Skin epidermis (tissue), 12 donors: ENCODE measurements around the gene MAPT.

ENCODE experiments used
- H3K27ac ChIP-seq, 21 experiments: fragments of 200-600 bp; sonication (generic) in 11 of 21; one replicate each; pipeline ENCODE4 v1.5.0; 2020; ENCODE audit warnings: mild to moderate bottlenecking in 3 of 21, inconsistent platforms in 2 of 21, moderate library complexity in 2 of 21
- H3K4me3 ChIP-seq, 7 experiments: fragments of 200-600 bp; sonication (generic) in 2 of 7; one replicate each; pipeline ENCODE4 v1.5.0; 2020; ENCODE audit warnings: inconsistent platforms in 2 of 7, mild to moderate bottlenecking in 2 of 7, moderate library complexity in 1 of 7

The MAPT gene

DNA sequence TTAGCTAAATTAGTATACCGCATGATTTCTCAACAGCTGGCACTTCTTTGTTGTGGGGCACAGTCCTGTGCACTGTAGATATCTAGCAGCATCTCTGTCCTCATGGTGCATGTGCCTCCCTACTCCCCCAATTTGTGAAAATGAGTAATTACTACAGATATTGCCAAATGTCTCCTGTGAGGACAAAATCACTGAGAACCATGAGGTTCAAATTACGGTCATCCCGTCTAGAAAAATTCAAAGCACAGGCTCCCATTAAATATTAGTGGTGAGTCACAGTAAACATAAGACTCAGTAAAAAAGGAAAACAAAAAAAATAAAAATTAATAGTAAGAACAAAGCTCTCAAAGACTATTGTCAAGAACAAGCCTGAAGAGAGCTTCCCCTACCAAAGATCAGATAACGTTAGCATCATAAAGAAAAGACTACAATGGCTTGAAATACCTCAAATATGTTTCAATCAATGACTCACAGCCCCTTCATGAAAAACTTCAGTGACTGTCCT lies 162.5 kb downstream of the MAPT start:
- Histone ChIP-seq H3K27ac (no peak overlapping the region), H3K4me3 (no peak overlapping the region)

DNA sequence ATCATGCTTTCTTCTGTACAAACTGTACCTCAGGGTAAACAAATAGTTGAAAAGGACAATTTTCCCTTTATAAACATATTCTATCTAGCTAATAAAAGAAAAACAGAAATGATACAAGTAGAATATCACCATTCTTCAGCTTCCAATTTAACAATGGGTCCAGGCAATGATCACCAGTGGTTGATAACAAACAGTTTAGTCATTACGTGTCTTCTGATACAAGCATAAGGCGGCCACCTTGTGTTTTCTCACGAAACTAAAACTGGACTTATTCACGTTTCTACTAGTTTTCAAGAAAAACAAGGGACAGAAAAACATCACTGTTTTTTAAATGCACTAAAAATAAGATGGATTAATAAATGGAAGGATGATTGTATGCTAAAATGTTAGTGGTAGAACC lies 163.0 kb downstream of the MAPT start:
- H3K27ac ChIP-seq = no peak overlapping the region
- H3K4me3 ChIP-seq = no peak overlapping the region

DNA sequence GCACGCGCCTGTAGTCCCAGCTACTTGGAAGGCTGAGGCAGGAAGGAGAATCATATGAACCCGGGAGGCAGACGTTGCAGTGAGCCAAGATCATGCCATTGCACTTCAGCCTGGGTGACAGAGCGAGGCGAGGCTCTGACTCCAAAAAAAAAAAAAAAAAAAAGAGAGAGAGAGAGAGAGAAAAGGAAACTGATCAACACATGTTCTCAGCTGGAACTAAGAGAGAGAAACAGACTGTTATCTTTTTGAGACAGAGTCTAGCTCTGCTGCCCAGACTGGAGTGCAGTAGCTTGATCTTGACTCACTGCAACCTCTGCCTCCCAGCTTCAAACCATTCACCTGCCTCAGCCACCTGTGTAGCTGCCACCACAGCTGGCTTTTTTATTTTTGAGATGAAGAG lies 165.1 kb downstream of the MAPT start:
- Histone ChIP-seq H3K27ac (peak overlapping the region in 1 of 21 experiments; percentile 11), H3K4me3 (no peak overlapping the region)

GRCh38 chr17:46060461-46060860 lies 166.1 kb downstream of the MAPT start:
- H3K27ac ChIP-seq = no peak overlapping the region
- no peak overlapping the region for H3K4me3 ChIP-seq

DNA sequence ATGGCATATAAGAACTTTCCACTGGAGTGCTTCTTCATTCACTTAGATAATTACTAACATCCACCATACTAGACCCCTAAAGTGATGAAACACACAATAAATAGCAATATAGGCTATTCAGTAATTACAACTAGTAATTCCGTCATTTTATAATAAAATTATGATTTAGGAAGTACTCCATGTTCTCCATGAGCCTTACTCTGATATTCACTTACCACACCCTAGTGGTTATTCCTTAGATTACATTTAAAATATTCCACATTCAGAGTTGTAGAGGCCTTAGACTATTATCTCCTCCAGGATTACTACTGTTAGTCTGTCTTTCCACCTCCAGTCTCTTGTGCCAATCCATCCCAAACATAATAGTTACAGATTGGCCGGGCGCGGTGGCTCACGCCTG lies 167.1 kb downstream of the MAPT start:
- Histone ChIP-seq H3K4me3 (no peak overlapping the region), H3K27ac (no peak overlapping the region)

DNA sequence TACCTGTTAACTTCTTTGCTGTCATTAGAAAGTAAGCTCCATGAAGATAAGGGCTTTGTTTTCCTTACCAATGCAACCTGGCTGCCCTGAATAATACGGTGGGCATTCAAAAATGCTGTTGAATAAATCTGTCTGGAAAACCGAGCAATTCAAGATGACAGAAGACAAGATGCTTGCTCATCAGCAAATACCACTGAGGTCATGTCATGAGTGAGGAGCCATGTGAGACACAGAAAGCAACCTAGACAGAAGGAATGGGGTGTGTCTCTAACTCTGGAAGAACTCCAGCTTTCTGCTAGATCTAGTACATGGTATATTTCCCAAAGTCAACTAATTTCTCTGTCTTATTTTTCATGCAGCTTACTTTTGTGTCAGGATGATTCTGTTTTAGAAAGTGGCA lies 168.9 kb downstream of the MAPT start:
- Histone ChIP-seq H3K27ac (peak overlapping the region in 1 of 21 experiments; percentile 49), H3K4me3 (no peak overlapping the region)

GRCh38 chr17:46064460-46064859 lies 170.1 kb downstream of the MAPT start:
- Histone ChIP-seq H3K4me3 (no peak overlapping the region), H3K27ac (peak overlapping the region in 1 of 21 experiments; percentile 20)

DNA sequence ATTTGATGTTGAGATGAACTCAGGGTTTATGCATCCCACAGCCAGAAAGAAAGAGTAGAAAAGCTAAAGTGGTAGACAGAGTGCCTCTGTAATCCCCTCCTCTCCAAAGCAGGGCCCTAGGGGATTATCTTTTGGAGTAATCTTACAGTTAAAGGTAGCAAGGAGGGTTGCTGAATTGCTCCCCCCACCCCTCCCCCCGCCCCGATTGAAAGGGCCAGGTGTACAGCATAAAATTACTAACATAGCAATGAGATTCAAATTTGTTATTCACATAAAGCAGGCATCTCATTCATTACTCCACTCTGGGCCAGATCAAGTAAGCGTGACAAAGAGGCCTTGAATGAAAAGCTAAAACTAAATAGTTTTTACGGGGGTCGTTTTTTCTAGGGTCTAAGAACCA lies 177.4 kb downstream of the MAPT start:
- Histone ChIP-seq H3K27ac (no peak overlapping the region), H3K4me3 (no peak overlapping the region)

DNA sequence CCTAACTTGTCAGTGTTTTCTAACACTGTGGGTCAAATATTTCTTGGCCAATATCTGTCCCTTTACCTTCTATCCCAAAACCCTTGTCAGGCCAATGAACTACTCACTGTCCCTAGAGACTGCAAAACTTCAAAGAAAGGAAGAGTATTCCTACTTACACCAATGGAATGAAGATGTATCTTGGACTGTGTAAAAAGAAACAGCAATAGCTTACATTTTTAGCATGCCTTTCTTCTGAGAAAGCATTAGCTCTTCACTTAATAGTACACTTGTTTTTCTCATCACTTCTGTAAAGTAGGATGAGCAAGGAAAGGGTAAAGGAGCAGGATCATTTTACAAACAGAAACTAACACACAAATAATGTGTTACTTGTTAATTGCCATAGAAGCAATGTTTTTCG lies 178.6 kb downstream of the MAPT start:
- Histone ChIP-seq H3K27ac (peak overlapping the region in 1 of 21 experiments; percentile 22), H3K4me3 (no peak overlapping the region)

GRCh38 chr17:46074540-46074939 lies 180.2 kb downstream of the MAPT start:
- Histone ChIP-seq H3K4me3 (no peak overlapping the region), H3K27ac (no peak overlapping the region)
